DND-41 (cell line): ENCODE results near the gene CDK17.
"Not testable (repeated sequence)": the region's sequence is repeated elsewhere in the genome, so short reads cannot be mapped to it uniquely, and the experiment has no call there.

Experiments
- CTCF ChIP-seq: IDR thresholded peaks from 2 replicates; pipeline ENCODE4 v1.5.1; 2012; ENCODE audit warnings: borderline replicate concordance, low read length, moderate library complexity, mild to moderate bottlenecking; ENCODE audit not compliant: poor library complexity, severe bottlenecking; ENCODE audit errors: extremely low read depth
- EZH2 ChIP-seq: IDR thresholded peaks from 3 replicates; pipeline ENCODE4 v1.6.1; 2012; ENCODE audit warnings: borderline replicate concordance, low read depth, mild to moderate bottlenecking, moderate library complexity, low read length, inconsistent platforms; ENCODE audit not compliant: severe bottlenecking

DNA sequence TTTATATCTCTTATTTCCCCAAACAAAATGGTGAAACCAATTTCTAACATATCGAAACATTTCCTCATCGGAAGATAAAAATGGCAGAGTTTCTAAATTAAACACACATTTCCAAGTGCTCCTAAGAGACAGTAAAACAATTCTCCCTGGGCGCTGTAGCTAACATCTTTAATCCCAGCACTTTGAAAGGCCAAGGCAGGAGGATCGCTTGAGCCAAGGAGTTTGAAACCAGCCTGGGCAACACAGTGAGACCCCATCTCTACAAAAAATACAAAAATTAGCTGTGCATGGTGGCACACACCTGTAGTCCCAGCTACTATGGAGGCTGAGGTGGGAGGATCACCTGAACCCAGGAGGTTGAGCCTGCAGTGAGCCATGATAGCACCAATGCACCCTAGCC is 20.5 kb downstream of the CDK17 start:
- TF ChIP-seq CTCF, EZH2: not testable (repeated sequence)
